HEK293 (cell line): ENCODE measurements around the gene SERTAD4.

Experiments
- MYNN ChIP-seq: fragments of 450-650 bp; formaldehyde crosslinking; IDR thresholded peaks from 2 replicates; pipeline ENCODE4 v1.5.1; 2016; ENCODE audit warnings: missing biosample characterization, missing genetic modification characterization, borderline replicate concordance
- MZF1 ChIP-seq: fragments of 450-650 bp; formaldehyde crosslinking; IDR thresholded peaks from 2 replicates; pipeline ENCODE4 v1.5.1; 2017; ENCODE audit warnings: missing biosample characterization, missing genetic modification characterization, borderline replicate concordance
- SP7 ChIP-seq: fragments of 450-650 bp; formaldehyde crosslinking; IDR thresholded peaks from 2 replicates; pipeline ENCODE4 v1.5.1; 2016; ENCODE audit warnings: missing biosample characterization, missing genetic modification characterization
- ZBTB7A ChIP-seq: fragments of 450-650 bp; formaldehyde crosslinking; IDR thresholded peaks from 2 replicates; pipeline ENCODE4 v1.5.1; 2016; ENCODE audit warnings: low read depth, missing biosample characterization, missing genetic modification characterization
- ZNF24 ChIP-seq: fragments of 450-650 bp; formaldehyde crosslinking; IDR thresholded peaks from 2 replicates; pipeline ENCODE4 v1.5.1; 2016; ENCODE audit warnings: missing biosample characterization, missing genetic modification characterization
- ZNF585B ChIP-seq: fragments of 450-650 bp; formaldehyde crosslinking; IDR thresholded peaks from 2 replicates; pipeline ENCODE4 v1.5.1; 2016; ENCODE audit warnings: missing biosample characterization, missing genetic modification characterization
- ZNF624 ChIP-seq: fragments of 450-650 bp; formaldehyde crosslinking; IDR thresholded peaks from 2 replicates; pipeline ENCODE4 v1.5.1; 2017; ENCODE audit warnings: missing biosample characterization, missing genetic modification characterization
- ZNF747 ChIP-seq: fragments of 450-650 bp; formaldehyde crosslinking; IDR thresholded peaks from 2 replicates; pipeline ENCODE4 v1.5.1; 2016; ENCODE audit warnings: missing biosample characterization, missing genetic modification characterization
- ZNF785 ChIP-seq: fragments of 450-650 bp; formaldehyde crosslinking; IDR thresholded peaks from 2 replicates; pipeline ENCODE4 v1.5.1; 2016; ENCODE audit warnings: missing biosample characterization, missing genetic modification characterization
- TF ChIP-seq, protein P1 (sequence below): fragments of 450-650 bp; formaldehyde crosslinking; IDR thresholded peaks from 2 replicates; pipeline ENCODE4 v1.5.1; 2016; ENCODE audit warnings: missing biosample characterization, missing genetic modification characterization
- TF ChIP-seq, protein P2 (sequence below): fragments of 450-650 bp; formaldehyde crosslinking; IDR thresholded peaks from 2 replicates; pipeline ENCODE4 v1.5.1; 2016; ENCODE audit warnings: missing biosample characterization, missing genetic modification characterization
- TF ChIP-seq, protein P3 (sequence below): fragments of 450-650 bp; formaldehyde crosslinking; IDR thresholded peaks from 2 replicates; pipeline ENCODE4 v1.5.1; 2017; ENCODE audit warnings: missing biosample characterization, missing genetic modification characterization
- TF ChIP-seq, protein P4 (sequence below): fragments of 450-650 bp; formaldehyde crosslinking; IDR thresholded peaks from 2 replicates; pipeline ENCODE4 v1.5.1; 2016; ENCODE audit warnings: missing biosample characterization, missing genetic modification characterization

DNA sequence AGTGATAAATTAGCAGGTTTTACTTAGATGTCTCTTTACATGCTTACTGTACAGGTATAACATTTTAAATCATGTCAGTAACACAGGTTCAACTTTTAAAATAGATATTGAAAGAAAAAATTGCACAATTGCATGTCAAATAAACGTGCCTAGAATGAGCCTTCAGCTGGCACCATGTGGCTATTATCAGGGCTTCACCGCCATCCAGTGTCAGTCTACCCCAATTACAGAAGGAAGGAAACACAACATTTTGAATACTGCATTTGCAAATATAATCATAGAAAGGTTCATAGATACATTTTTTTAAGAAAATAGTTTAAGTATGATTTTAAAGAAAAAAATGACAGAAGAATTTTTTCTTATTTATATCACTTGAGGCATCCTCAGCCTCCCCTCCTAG, 47.5 kb upstream of the SERTAD4 start:
- TF ChIP-seq, protein P1, sequence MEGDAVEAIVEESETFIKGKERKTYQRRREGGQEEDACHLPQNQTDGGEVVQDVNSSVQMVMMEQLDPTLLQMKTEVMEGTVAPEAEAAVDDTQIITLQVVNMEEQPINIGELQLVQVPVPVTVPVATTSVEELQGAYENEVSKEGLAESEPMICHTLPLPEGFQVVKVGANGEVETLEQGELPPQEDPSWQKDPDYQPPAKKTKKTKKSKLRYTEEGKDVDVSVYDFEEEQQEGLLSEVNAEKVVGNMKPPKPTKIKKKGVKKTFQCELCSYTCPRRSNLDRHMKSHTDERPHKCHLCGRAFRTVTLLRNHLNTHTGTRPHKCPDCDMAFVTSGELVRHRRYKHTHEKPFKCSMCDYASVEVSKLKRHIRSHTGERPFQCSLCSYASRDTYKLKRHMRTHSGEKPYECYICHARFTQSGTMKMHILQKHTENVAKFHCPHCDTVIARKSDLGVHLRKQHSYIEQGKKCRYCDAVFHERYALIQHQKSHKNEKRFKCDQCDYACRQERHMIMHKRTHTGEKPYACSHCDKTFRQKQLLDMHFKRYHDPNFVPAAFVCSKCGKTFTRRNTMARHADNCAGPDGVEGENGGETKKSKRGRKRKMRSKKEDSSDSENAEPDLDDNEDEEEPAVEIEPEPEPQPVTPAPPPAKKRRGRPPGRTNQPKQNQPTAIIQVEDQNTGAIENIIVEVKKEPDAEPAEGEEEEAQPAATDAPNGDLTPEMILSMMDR (tag by site-specific recombination), result no peak
- no peak for TF ChIP-seq ZNF747 (tag by site-specific recombination)
- no peak for TF ChIP-seq MYNN
- TF ChIP-seq ZNF624 (tag by site-specific recombination), result no peak
- TF ChIP-seq ZBTB7A, result no peak
- TF ChIP-seq, protein P2, sequence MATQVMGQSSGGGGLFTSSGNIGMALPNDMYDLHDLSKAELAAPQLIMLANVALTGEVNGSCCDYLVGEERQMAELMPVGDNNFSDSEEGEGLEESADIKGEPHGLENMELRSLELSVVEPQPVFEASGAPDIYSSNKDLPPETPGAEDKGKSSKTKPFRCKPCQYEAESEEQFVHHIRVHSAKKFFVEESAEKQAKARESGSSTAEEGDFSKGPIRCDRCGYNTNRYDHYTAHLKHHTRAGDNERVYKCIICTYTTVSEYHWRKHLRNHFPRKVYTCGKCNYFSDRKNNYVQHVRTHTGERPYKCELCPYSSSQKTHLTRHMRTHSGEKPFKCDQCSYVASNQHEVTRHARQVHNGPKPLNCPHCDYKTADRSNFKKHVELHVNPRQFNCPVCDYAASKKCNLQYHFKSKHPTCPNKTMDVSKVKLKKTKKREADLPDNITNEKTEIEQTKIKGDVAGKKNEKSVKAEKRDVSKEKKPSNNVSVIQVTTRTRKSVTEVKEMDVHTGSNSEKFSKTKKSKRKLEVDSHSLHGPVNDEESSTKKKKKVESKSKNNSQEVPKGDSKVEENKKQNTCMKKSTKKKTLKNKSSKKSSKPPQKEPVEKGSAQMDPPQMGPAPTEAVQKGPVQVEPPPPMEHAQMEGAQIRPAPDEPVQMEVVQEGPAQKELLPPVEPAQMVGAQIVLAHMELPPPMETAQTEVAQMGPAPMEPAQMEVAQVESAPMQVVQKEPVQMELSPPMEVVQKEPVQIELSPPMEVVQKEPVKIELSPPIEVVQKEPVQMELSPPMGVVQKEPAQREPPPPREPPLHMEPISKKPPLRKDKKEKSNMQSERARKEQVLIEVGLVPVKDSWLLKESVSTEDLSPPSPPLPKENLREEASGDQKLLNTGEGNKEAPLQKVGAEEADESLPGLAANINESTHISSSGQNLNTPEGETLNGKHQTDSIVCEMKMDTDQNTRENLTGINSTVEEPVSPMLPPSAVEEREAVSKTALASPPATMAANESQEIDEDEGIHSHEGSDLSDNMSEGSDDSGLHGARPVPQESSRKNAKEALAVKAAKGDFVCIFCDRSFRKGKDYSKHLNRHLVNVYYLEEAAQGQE (tag by site-specific recombination), result no peak
- no peak for TF ChIP-seq ZNF585B (tag by site-specific recombination)
- TF ChIP-seq, protein P3, sequence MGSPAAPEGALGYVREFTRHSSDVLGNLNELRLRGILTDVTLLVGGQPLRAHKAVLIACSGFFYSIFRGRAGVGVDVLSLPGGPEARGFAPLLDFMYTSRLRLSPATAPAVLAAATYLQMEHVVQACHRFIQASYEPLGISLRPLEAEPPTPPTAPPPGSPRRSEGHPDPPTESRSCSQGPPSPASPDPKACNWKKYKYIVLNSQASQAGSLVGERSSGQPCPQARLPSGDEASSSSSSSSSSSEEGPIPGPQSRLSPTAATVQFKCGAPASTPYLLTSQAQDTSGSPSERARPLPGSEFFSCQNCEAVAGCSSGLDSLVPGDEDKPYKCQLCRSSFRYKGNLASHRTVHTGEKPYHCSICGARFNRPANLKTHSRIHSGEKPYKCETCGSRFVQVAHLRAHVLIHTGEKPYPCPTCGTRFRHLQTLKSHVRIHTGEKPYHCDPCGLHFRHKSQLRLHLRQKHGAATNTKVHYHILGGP (tag by site-specific recombination), result no peak
- TF ChIP-seq SP7 (tag by site-specific recombination), result no peak
- TF ChIP-seq MZF1 (tag by site-specific recombination), result no peak
- TF ChIP-seq, protein P4, sequence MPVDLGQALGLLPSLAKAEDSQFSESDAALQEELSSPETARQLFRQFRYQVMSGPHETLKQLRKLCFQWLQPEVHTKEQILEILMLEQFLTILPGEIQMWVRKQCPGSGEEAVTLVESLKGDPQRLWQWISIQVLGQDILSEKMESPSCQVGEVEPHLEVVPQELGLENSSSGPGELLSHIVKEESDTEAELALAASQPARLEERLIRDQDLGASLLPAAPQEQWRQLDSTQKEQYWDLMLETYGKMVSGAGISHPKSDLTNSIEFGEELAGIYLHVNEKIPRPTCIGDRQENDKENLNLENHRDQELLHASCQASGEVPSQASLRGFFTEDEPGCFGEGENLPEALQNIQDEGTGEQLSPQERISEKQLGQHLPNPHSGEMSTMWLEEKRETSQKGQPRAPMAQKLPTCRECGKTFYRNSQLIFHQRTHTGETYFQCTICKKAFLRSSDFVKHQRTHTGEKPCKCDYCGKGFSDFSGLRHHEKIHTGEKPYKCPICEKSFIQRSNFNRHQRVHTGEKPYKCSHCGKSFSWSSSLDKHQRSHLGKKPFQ (tag by site-specific recombination), result no peak
- TF ChIP-seq ZNF24 (tag by site-specific recombination), result no peak
- no peak for TF ChIP-seq ZNF785 (tag by site-specific recombination)
